ENCODE data around the gene PPP3CA.
"Not testable (repeated sequence)": the region's sequence is repeated elsewhere in the genome, so short reads cannot be mapped to it uniquely, and the experiment has no call there.

GRCh38 chr4:101131058-101131457 lies 216.3 kb downstream of the PPP3CA start:
- not testable (repeated sequence) for TF ChIP-seq TAF7 (optimal IDR thresholded peaks at IDR 0.05; ENCODE audit: borderline replicate concordance, low read depth, low read length); GTF2F1 (IDR thresholded peaks at IDR 0.05; ENCODE audit: borderline replicate concordance, low read depth, low read length); CREB1 (IDR thresholded peaks at IDR 0.05); CTCF (IDR thresholded peaks at IDR 0.05; ENCODE audit: control extremely low read depth in 1 of 3, insufficient read depth in 1 of 3, low read depth in 1 of 3, low read length in 3 of 3); KDM1A (IDR thresholded peaks at IDR 0.05; ENCODE audit: borderline replicate concordance, low read length); MAX (IDR thresholded peaks at IDR 0.05); SP1 (IDR thresholded peaks at IDR 0.05; ENCODE audit: low read depth, low read length); EGR1 (IDR thresholded peaks at IDR 0.05; ENCODE audit: borderline replicate concordance, low read depth, low read length); BRCA1 (IDR thresholded peaks at IDR 0.05; ENCODE audit: low read depth, low read length); CHD2 (IDR thresholded peaks at IDR 0.05; ENCODE audit: low read length); POLR2A (IDR thresholded peaks at IDR 0.05; ENCODE audit: control extremely low read depth in 1 of 2, low read depth in 2 of 2, low read length in 2 of 2); KDM5A (IDR thresholded peaks at IDR 0.05; ENCODE audit: low read length)

Data from H1 (cell line).